Breast epithelium (tissue), 4 donors: Measurements from ENCODE around the gene LLGL1. TPM values are rescaled to one million over a fixed set of nuclear protein-coding genes. Genes with fewer than 3 reads are reported as not detected.
A peak's percentile ranks its signal among the peaks of the same experiment; 100 is the strongest.

Experiments
- DNase-seq, 2 donors: peaks; one replicate each; pipeline ENCODE4 v3.0.0-alpha.2; 2019; ENCODE audit warnings: low spot score in 2 of 2
- H3K27ac ChIP-seq, 2 donors: fragments of 200-600 bp; sonication (generic) in 1 of 2; one replicate each; pipeline ENCODE4 v1.5.1; 2016 to 2019; ENCODE audit warnings: mild to moderate bottlenecking in 1 of 2
- H3K27me3 ChIP-seq, 2 donors: fragments of 200-600 bp; sonication (generic) in 1 of 2; one replicate each; pipeline versions ENCODE4 v1.5.1 to v1.6.0; 2017 to 2019; ENCODE audit warnings: control low read depth in 1 of 2, mild to moderate bottlenecking in 1 of 2
- H3K36me3 ChIP-seq: fragments of 200-600 bp; one replicate; pipeline ENCODE4 v1.5.1; 2019
- H3K4me1 ChIP-seq, 2 donors: fragments of 200-600 bp; sonication (generic); one replicate each; pipeline ENCODE4 v1.5.1; 2016 to 2019; ENCODE audit warnings: control low read depth in 1 of 2
- H3K4me3 ChIP-seq, 3 donors: fragments of 200-600 bp; sonication (generic); 1 replicate in 2 of 3; 2 replicates in 1 of 3; pipeline ENCODE4 v1.5.1; 2016 to 2019; ENCODE audit warnings: mild to moderate bottlenecking in 3 of 3, moderate library complexity in 2 of 3
- H3K9me3 ChIP-seq, 2 donors: fragments of 200-600 bp; sonication (generic) in 1 of 2; one replicate each; pipeline ENCODE4 v1.5.1; 2016 to 2019; ENCODE audit warnings: control low read depth in 1 of 2
- CTCF ChIP-seq, 3 donors: fragments of 450-650 bp; IDR thresholded peaks; one replicate each; pipeline ENCODE4 v1.5.1; 2016 to 2017; ENCODE audit warnings: antibody characterized with exemption in 3 of 3, mild to moderate bottlenecking in 3 of 3, moderate library complexity in 3 of 3
- POLR2A ChIP-seq: fragments of 450-650 bp; IDR thresholded peaks from one replicate; pipeline ENCODE4 v1.6.1; 2016; ENCODE audit warnings: antibody characterized with exemption, mild to moderate bottlenecking, moderate library complexity
- POLR2AphosphoS5 ChIP-seq, 3 donors: sonication (generic); formaldehyde crosslinking; IDR thresholded peaks; one replicate each; pipeline ENCODE4 v1.6.1; 2017; ENCODE audit warnings: antibody characterized with exemption in 3 of 3
- intact Hi-C: fragments of 100-400 bp; cut with DNase I; formaldehyde crosslinking; loops from one replicate; pipeline ENCODE4 v1.15.1; 2023; ENCODE audit warnings: low total_unique reads
- total RNA-seq, 3 donors: library from RNA; depleted of rRNA; stranded (reverse); fragments of >200 nt; gene quantifications; one replicate each; pipeline ENCODE4 v1.1.0, GENCODE V29; 2016

Gene LLGL1
- total RNA-seq, 3 donors from 2014 or later = 16.0 to 21.6 (median 18.4) TPM

DNA sequence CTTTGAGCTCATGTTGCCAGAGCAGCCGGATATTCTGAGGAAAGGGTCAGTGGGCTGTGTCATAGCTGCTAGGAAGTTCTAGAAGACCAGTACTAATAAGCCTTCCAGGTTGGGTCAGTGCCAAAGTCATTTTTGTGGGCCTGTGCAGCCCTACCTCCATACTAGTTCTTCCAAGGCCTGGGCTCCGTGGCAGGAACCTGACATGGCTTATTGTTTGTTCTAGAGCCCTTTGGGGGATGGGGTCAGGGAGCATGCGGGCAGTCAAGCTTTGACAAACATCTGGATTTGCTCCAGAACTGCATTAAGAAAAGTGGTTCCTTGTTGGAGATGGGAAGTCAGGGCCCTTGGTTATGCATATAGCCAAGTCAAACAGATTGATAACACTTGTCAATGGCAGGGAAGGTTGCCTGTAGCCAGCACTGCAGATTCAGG lies 34.2 kb upstream of the LLGL1 start:
- H3K4me3 ChIP-seq = peak overlapping the region in 1 of 3 donors; percentile 43
- TF ChIP-seq POLR2AphosphoS5 (IDR thresholded peaks at IDR 0.05) (no peak), CTCF (IDR thresholded peaks at IDR 0.05) (no peak), POLR2A (no peak)
- intact Hi-C loops = no loop called here
- H3K4me1 ChIP-seq = peaks cover 11 to 37% of the 10 kb centered on the region in 2 donors
- no peaks in the 10 kb centered on the region for H3K27me3 ChIP-seq
- H3K36me3 ChIP-seq = peaks cover 8% of the 10 kb centered on the region
- H3K27ac ChIP-seq = peak overlapping the region; percentile 50 to 76
- no peak for DNase-seq
- no peaks in the 10 kb centered on the region for H3K9me3 ChIP-seq

DNA sequence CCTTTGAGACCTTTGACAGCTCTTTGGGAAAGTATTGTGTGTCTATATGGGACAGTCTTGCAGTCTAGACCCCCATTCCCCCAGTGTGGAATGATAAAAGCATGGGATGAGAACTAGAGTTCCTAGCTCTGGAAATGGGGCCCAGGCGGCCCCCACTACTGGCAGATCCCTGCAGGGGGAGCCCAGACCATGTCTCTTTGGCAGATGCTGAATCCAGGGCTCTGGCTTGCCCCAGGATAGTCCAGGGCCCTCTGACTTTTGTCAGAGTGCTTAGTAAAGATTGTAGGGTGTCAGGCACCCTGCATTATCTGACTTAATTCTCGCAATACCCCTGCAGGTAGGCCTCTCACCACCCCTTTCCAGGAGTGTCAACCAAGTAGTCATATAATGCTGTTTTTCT lies 33.5 kb upstream of the LLGL1 start:
- Histone ChIP-seq H3K4me1 (peaks cover 11 to 37% of the 10 kb centered on the region in 2 donors), H3K4me3 (no peak overlapping the region), H3K27me3 (no peaks in the 10 kb centered on the region), H3K9me3 (no peaks in the 10 kb centered on the region), H3K27ac (peak overlapping the region; percentile 42 to 76), H3K36me3 (peaks cover 8% of the 10 kb centered on the region)
- TF ChIP-seq CTCF (IDR thresholded peaks at IDR 0.05) (no peak), POLR2AphosphoS5 (IDR thresholded peaks at IDR 0.05) (no peak), POLR2A (no peak)
- intact Hi-C loops = no loop called here
- no peak for DNase-seq

- no peak overlapping the region for H3K27ac ChIP-seq
- peaks cover 11 to 19% of the 10 kb centered on the region in 2 donors for H3K4me1 ChIP-seq
- no peak for DNase-seq
- H3K9me3 ChIP-seq = no peaks in the 10 kb centered on the region
- H3K36me3 ChIP-seq = peaks cover 8% of the 10 kb centered on the region
- intact Hi-C loops = no loop called here
- H3K4me3 ChIP-seq = no peak overlapping the region
- no peaks in the 10 kb centered on the region for H3K27me3 ChIP-seq
- TF ChIP-seq POLR2AphosphoS5 (IDR thresholded peaks at IDR 0.05) (no peak), POLR2A (no peak), CTCF (IDR thresholded peaks at IDR 0.05) (no peak)
Measured at GRCh38 chr17:18194394-18194793, 31.0 kb upstream of the LLGL1 start.

GRCh38 chr17:18194804-18195203 lies 30.6 kb upstream of the LLGL1 start:
- no peak overlapping the region for H3K4me3 ChIP-seq
- peaks cover 8% of the 10 kb centered on the region for H3K36me3 ChIP-seq
- no peak overlapping the region for H3K27ac ChIP-seq
- intact Hi-C loops = no loop called here
- H3K4me1 ChIP-seq = peaks cover 10 to 19% of the 10 kb centered on the region in 2 donors
- no peaks in the 10 kb centered on the region for H3K27me3 ChIP-seq
- no peak for TF ChIP-seq POLR2A
- TF ChIP-seq POLR2AphosphoS5 (IDR thresholded peaks at IDR 0.05) = no peak
- no peak for TF ChIP-seq CTCF (IDR thresholded peaks at IDR 0.05)
- DNase-seq = no peak
- H3K9me3 ChIP-seq = no peaks in the 10 kb centered on the region

DNA sequence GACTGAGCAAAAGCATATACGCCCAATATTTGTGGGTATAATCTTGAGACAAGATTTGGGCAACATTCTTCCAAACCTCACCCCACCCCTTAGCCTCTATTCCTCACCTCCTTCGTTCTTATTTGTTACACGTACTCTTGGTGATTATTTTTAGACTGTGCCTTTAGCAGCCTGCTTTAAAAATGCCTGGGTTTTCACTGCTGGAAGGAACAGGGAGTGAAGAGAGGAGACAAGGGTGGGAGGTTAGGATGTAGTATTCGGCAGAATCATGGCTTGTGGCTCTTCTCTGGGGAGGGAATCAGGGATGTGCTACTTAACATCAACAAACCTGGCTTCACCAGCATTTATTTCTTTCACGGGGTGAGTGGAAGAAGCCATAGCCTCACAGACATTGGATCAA lies 30.2 kb upstream of the LLGL1 start:
- H3K27me3 ChIP-seq = no peaks in the 10 kb centered on the region
- intact Hi-C loops = no loop called here
- TF ChIP-seq POLR2AphosphoS5 (IDR thresholded peaks at IDR 0.05) (no peak), CTCF (IDR thresholded peaks at IDR 0.05) (no peak), POLR2A (no peak)
- H3K9me3 ChIP-seq = no peaks in the 10 kb centered on the region
- peaks cover 8% of the 10 kb centered on the region for H3K36me3 ChIP-seq
- no peak for DNase-seq
- H3K4me1 ChIP-seq = peaks cover 6 to 19% of the 10 kb centered on the region in 2 donors
- no peak overlapping the region for H3K27ac ChIP-seq
- H3K4me3 ChIP-seq = no peak overlapping the region
